ENCODE measurements around the gene YOD1.

YOD1 gene

GRCh38 chr1:207009182-207009850 lies 41.7 kb downstream of the YOD1 start:
- H3K79me2 ChIP-seq (ENCODE audit: insufficient read depth, low read length): no peaks in the 10 kb centered on the region
- no peak overlapping the region for H2AFZ ChIP-seq (ENCODE audit: low read length)
- no peaks in the 10 kb centered on the region for H3F3A ChIP-seq (ENCODE audit: insufficient read depth, low read length)
- H3K9ac ChIP-seq (ENCODE audit: low read length): no peak overlapping the region
- no peak overlapping the region for H3K4me3 ChIP-seq (ENCODE audit: low read depth, low read length, poor library complexity, severe bottlenecking)
- no peak for TF ChIP-seq EZH2 (IDR thresholded peaks at IDR 0.05; ENCODE audit: borderline replicate concordance, low read length)
- TF ChIP-seq, protein P1, sequence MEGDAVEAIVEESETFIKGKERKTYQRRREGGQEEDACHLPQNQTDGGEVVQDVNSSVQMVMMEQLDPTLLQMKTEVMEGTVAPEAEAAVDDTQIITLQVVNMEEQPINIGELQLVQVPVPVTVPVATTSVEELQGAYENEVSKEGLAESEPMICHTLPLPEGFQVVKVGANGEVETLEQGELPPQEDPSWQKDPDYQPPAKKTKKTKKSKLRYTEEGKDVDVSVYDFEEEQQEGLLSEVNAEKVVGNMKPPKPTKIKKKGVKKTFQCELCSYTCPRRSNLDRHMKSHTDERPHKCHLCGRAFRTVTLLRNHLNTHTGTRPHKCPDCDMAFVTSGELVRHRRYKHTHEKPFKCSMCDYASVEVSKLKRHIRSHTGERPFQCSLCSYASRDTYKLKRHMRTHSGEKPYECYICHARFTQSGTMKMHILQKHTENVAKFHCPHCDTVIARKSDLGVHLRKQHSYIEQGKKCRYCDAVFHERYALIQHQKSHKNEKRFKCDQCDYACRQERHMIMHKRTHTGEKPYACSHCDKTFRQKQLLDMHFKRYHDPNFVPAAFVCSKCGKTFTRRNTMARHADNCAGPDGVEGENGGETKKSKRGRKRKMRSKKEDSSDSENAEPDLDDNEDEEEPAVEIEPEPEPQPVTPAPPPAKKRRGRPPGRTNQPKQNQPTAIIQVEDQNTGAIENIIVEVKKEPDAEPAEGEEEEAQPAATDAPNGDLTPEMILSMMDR (IDR thresholded peaks at IDR 0.05; ENCODE audit: low read length): no peak
- H3K9me3 ChIP-seq (ENCODE audit: low read length): no peaks in the 10 kb centered on the region
- no peaks in the 10 kb centered on the region for H4K20me1 ChIP-seq (ENCODE audit: insufficient read depth, low read length)
- H3K27ac ChIP-seq (ENCODE audit: low read depth, low read length, poor library complexity, severe bottlenecking): no peak overlapping the region
- H3K36me3 ChIP-seq (ENCODE audit: insufficient read depth, low read length): no peaks in the 10 kb centered on the region
- no peaks in the 10 kb centered on the region; the same call in 1 of the 2 replicates for H3K27me3 ChIP-seq (ENCODE audit: insufficient read depth, low read length)
- H3K4me2 ChIP-seq (ENCODE audit: low read length): no peak overlapping the region
- no peaks in the 10 kb centered on the region for H3K4me1 ChIP-seq (ENCODE audit: insufficient read depth, low read length, severe bottlenecking)
- H3K9me2 ChIP-seq (ENCODE audit: low read depth, low read length): no peaks in the 10 kb centered on the region

GRCh38 chr1:207007352-207008033 lies 43.5 kb downstream of the YOD1 start:
- Histone ChIP-seq H3K9ac (ENCODE audit: low read length) (no peak overlapping the region), H3K27ac (ENCODE audit: low read depth, low read length, poor library complexity, severe bottlenecking) (no peak overlapping the region), H3K9me2 (ENCODE audit: low read depth, low read length) (no peaks in the 10 kb centered on the region), H3K4me2 (ENCODE audit: low read length) (no peak overlapping the region), H3K36me3 (ENCODE audit: insufficient read depth, low read length) (no peaks in the 10 kb centered on the region), H3K4me3 (ENCODE audit: low read depth, low read length, poor library complexity, severe bottlenecking) (no peak overlapping the region), H3K79me2 (ENCODE audit: insufficient read depth, low read length) (no peaks in the 10 kb centered on the region), H3K27me3 (ENCODE audit: insufficient read depth, low read length) (no peaks in the 10 kb centered on the region; the same call in 1 of the 2 replicates), H3F3A (ENCODE audit: insufficient read depth, low read length) (no peaks in the 10 kb centered on the region), H3K4me1 (ENCODE audit: insufficient read depth, low read length, severe bottlenecking) (no peaks in the 10 kb centered on the region), H4K20me1 (ENCODE audit: insufficient read depth, low read length) (no peaks in the 10 kb centered on the region), H3K9me3 (ENCODE audit: low read length) (no peaks in the 10 kb centered on the region), H2AFZ (ENCODE audit: low read length) (no peak overlapping the region)
- TF ChIP-seq EZH2 (IDR thresholded peaks at IDR 0.05; ENCODE audit: borderline replicate concordance, low read length): no peak
- TF ChIP-seq, protein P1 (IDR thresholded peaks at IDR 0.05; ENCODE audit: low read length): no peak

- H3K9ac ChIP-seq (ENCODE audit: low read length): no peak overlapping the region
- no peaks in the 10 kb centered on the region for H3K4me1 ChIP-seq (ENCODE audit: insufficient read depth, low read length, severe bottlenecking)
- no peak overlapping the region for H3K27ac ChIP-seq (ENCODE audit: low read depth, low read length, poor library complexity, severe bottlenecking)
- no peak overlapping the region for H3K4me2 ChIP-seq (ENCODE audit: low read length)
- no peaks in the 10 kb centered on the region for H3F3A ChIP-seq (ENCODE audit: insufficient read depth, low read length)
- no peaks in the 10 kb centered on the region; the same call in 1 of the 2 replicates for H3K27me3 ChIP-seq (ENCODE audit: insufficient read depth, low read length)
- H3K9me3 ChIP-seq (ENCODE audit: low read length): no peaks in the 10 kb centered on the region
- H2AFZ ChIP-seq (ENCODE audit: low read length): no peak overlapping the region
- TF ChIP-seq EZH2 (IDR thresholded peaks at IDR 0.05; ENCODE audit: borderline replicate concordance, low read length): no peak
- TF ChIP-seq, protein P1 (IDR thresholded peaks at IDR 0.05; ENCODE audit: low read length): no peak
- H3K9me2 ChIP-seq (ENCODE audit: low read depth, low read length): no peaks in the 10 kb centered on the region
- H4K20me1 ChIP-seq (ENCODE audit: insufficient read depth, low read length): no peaks in the 10 kb centered on the region
- H3K4me3 ChIP-seq (ENCODE audit: low read depth, low read length, poor library complexity, severe bottlenecking): no peak overlapping the region
- H3K79me2 ChIP-seq (ENCODE audit: insufficient read depth, low read length): no peaks in the 10 kb centered on the region
- H3K36me3 ChIP-seq (ENCODE audit: insufficient read depth, low read length): no peaks in the 10 kb centered on the region
Measured at GRCh38 chr1:207006914-207007313, 44.1 kb downstream of the YOD1 start.
